Effector memory CD8-positive, alpha-beta T cell (primary cell): ENCODE data around the gene SERTAD4.
A peak's percentile ranks its signal among the peaks of the same experiment; 100 is the strongest.
"Not testable (repeated sequence)": the region's sequence is repeated elsewhere in the genome, so short reads cannot be mapped to it uniquely, and the experiment has no call there.

Experiments
- ATAC-seq: fragments of 150-1000 bp; cut with Tn5 transposase; replicated peaks from 2 replicates; pipeline ENCODE4 v1.10.0; 2021; ENCODE audit warnings: mild to moderate bottlenecking, moderate library complexity
- DNase-seq, 3 experiments: peaks; one replicate each; pipeline ENCODE4 v3.0.0; 2021
- H3K27ac Mint-ChIP-seq, 2 donors: one replicate each; pipeline ENCODE4 v1.8.0; 2022; ENCODE audit warnings: mild to moderate bottlenecking in 2 of 2, mixed read lengths in 2 of 2, moderate library complexity in 2 of 2
- H3K27me3 Mint-ChIP-seq, 2 donors: one replicate each; pipeline ENCODE4 v1.8.0; 2022; ENCODE audit warnings: mixed read lengths in 2 of 2
- H3K36me3 Mint-ChIP-seq: one replicate; pipeline ENCODE4 v1.8.0; 2022; ENCODE audit warnings: mild to moderate bottlenecking, moderate library complexity, mixed read lengths; ENCODE audit not compliant: insufficient read depth
- H3K4me1 Mint-ChIP-seq, 2 donors: one replicate each; pipeline ENCODE4 v1.8.0; 2022; ENCODE audit warnings: low read depth in 2 of 2, mixed read lengths in 2 of 2
- H3K4me3 Mint-ChIP-seq, 2 donors: one replicate each; pipeline ENCODE4 v1.8.0; 2022; ENCODE audit warnings: mild to moderate bottlenecking in 2 of 2, mixed read lengths in 2 of 2, moderate library complexity in 2 of 2
- H3K9me3 Mint-ChIP-seq, 2 donors: one replicate each; pipeline ENCODE4 v1.8.0; 2022; ENCODE audit warnings: mixed read lengths in 2 of 2
- total RNA-seq, 9 experiments: gene quantifications; one replicate each; lab custom pipeline; 2026; lab: John Stamatoyannopoulos, UW

Gene SERTAD4
- total RNA-seq: 0 to 0.72 (median 0.06) reads per million in 9 experiments

DNA sequence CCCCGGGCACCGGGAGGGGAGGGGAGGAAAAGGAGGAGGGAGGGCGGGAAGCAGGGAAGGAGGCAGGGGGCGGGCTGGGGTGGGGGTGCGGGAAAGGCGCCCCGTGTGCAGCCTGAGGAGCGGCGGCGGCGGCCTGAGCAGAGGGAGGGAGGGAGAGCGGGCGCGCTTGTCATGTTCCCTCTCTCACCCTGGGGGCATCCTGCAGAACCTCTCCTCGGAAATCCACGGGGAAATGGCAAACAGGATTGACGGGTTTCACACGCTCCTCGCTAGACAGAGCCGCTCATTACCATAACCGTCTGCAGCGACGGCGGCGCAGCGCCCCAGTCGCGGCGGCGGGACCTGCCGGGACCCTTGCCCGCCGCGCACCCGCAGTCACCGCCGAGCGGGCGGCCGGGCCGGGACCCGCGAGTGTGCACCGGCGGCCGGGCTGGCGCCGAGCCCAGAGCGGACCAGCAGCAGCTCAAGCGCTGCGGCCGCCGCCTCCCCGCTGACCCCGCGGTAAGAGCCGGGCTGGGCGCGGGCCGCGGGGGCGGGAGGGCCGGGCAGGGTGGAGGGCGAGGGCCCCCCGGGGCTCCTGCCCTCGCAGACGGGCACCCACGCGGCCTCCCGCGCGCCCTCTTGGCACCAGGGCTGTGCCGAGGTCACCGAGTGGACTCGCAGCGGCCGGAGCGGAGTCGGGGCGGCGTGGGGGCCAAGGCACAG is at the start of gene SERTAD4:
TSS of gene SERTAD4 (plus strand) at position 286 of the 705 bp plus-strand sequence. CDS start 5,165 bp downstream, outside the sequence.
- H3K4me3 Mint-ChIP-seq: peak within 1 kb of the TSS; percentile 69 to 74
- H3K36me3 Mint-ChIP-seq: no peaks in the 10 kb centered on the region
- DNase-seq (no peak), ATAC-seq (peak; percentile 10)
- no peak within 1 kb of the TSS for H3K27ac Mint-ChIP-seq
- peaks cover 48 to 54% of the 10 kb centered on the region in 2 donors for H3K27me3 Mint-ChIP-seq
- peaks cover 10% of the 10 kb centered on the region in 2 donors for H3K4me1 Mint-ChIP-seq
- H3K9me3 Mint-ChIP-seq: no peaks in the 10 kb centered on the region

GRCh38 chr1:210185063-210185462 is 47.5 kb upstream of the SERTAD4 start:
- Mint-ChIP-seq H3K4me1 (no peaks in the 10 kb centered on the region), H3K27me3 (peaks cover 18 to 28% of the 10 kb centered on the region in 2 donors), H3K9me3 (no peaks in the 10 kb centered on the region)

GRCh38 chr1:210187849-210188606 is 44.6 kb upstream of the SERTAD4 start:
- not testable (repeated sequence) for ATAC-seq, H3K27ac Mint-ChIP-seq, DNase-seq, H3K4me3 Mint-ChIP-seq, H3K9me3 Mint-ChIP-seq, H3K27me3 Mint-ChIP-seq, H3K4me1 Mint-ChIP-seq, H3K36me3 Mint-ChIP-seq

More at GRCh38 chr1:210185063-210185462, 47.5 kb upstream of the SERTAD4 start:
- Mint-ChIP-seq H3K27ac (no peak overlapping the region), H3K36me3 (no peaks in the 10 kb centered on the region), H3K4me3 (no peak overlapping the region)
- no peak for DNase-seq
- no peak for ATAC-seq

- no peak for DNase-seq
- H3K4me3 Mint-ChIP-seq: no peak overlapping the region
Measured at GRCh38 chr1:210189426-210189825, 43.2 kb upstream of the SERTAD4 start.

GRCh38 chr1:210195635-210196160 is 36.9 kb upstream of the SERTAD4 start:
- Mint-ChIP-seq H3K4me1 (no peaks in the 10 kb centered on the region), H3K27me3 (peaks cover 3 to 10% of the 10 kb centered on the region in 2 donors), H3K4me3 (no peak overlapping the region), H3K36me3 (no peaks in the 10 kb centered on the region), H3K27ac (no peak overlapping the region), H3K9me3 (no peaks in the 10 kb centered on the region)
- DNase-seq (no peak), ATAC-seq (no peak)

More at GRCh38 chr1:210189426-210189825, 43.2 kb upstream of the SERTAD4 start:
- Mint-ChIP-seq H3K27ac (no peak overlapping the region), H3K27me3 (no peaks in the 10 kb centered on the region), H3K4me1 (no peaks in the 10 kb centered on the region), H3K36me3 (no peaks in the 10 kb centered on the region), H3K9me3 (no peaks in the 10 kb centered on the region)
- ATAC-seq: no peak

GRCh38 chr1:210196266-210196665 is 36.3 kb upstream of the SERTAD4 start:
- not testable (repeated sequence) for ATAC-seq, DNase-seq, H3K4me1 Mint-ChIP-seq, H3K36me3 Mint-ChIP-seq, H3K9me3 Mint-ChIP-seq, H3K4me3 Mint-ChIP-seq, H3K27ac Mint-ChIP-seq
- H3K27me3 Mint-ChIP-seq: peaks cover 9 to 15% of the 10 kb centered on the region in 2 donors

DNA sequence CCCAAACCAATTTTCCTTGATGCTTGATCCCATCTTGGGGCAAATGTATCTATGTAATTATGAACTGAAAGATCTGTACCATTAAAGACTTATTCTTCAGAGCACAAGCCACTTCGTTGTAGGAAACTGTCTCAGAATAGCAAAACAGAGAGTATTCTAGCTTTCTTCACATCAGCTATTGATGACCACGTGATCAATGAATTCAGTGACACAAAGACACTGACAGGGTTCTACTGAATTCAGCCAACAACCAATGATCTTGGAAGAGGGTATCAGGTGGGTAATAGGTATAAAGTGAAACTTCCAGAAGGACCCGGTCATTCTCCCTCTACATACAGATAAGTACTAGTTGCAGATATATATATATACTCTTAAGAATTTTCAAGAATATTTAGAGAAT is 33.8 kb upstream of the SERTAD4 start:
- H3K27me3 Mint-ChIP-seq: peaks cover 15 to 16% of the 10 kb centered on the region in 2 donors
- DNase-seq: no peak
- no peak for ATAC-seq
- H3K27ac Mint-ChIP-seq: no peak overlapping the region
- no peaks in the 10 kb centered on the region for H3K4me1 Mint-ChIP-seq
- H3K9me3 Mint-ChIP-seq: no peaks in the 10 kb centered on the region
- no peak overlapping the region for H3K4me3 Mint-ChIP-seq
- H3K36me3 Mint-ChIP-seq: no peaks in the 10 kb centered on the region

- H3K27ac Mint-ChIP-seq: no peak overlapping the region
- no peaks in the 10 kb centered on the region for H3K4me1 Mint-ChIP-seq
- no peak for DNase-seq
- no peak for ATAC-seq
- H3K27me3 Mint-ChIP-seq: peaks cover 15 to 20% of the 10 kb centered on the region in 2 donors
- H3K9me3 Mint-ChIP-seq: no peaks in the 10 kb centered on the region
- H3K36me3 Mint-ChIP-seq: no peaks in the 10 kb centered on the region
- no peak overlapping the region for H3K4me3 Mint-ChIP-seq
Measured at GRCh38 chr1:210200124-210200736, 32.4 kb upstream of the SERTAD4 start.

GRCh38 chr1:210201681-210202080 is 30.9 kb upstream of the SERTAD4 start:
- peaks cover 20 to 30% of the 10 kb centered on the region in 2 donors for H3K27me3 Mint-ChIP-seq
- H3K4me1 Mint-ChIP-seq: no peaks in the 10 kb centered on the region
- no peak for ATAC-seq
- H3K27ac Mint-ChIP-seq: no peak overlapping the region
- no peaks in the 10 kb centered on the region for H3K9me3 Mint-ChIP-seq
- no peak overlapping the region for H3K4me3 Mint-ChIP-seq
- DNase-seq: no peak
- H3K36me3 Mint-ChIP-seq: no peaks in the 10 kb centered on the region

DNA sequence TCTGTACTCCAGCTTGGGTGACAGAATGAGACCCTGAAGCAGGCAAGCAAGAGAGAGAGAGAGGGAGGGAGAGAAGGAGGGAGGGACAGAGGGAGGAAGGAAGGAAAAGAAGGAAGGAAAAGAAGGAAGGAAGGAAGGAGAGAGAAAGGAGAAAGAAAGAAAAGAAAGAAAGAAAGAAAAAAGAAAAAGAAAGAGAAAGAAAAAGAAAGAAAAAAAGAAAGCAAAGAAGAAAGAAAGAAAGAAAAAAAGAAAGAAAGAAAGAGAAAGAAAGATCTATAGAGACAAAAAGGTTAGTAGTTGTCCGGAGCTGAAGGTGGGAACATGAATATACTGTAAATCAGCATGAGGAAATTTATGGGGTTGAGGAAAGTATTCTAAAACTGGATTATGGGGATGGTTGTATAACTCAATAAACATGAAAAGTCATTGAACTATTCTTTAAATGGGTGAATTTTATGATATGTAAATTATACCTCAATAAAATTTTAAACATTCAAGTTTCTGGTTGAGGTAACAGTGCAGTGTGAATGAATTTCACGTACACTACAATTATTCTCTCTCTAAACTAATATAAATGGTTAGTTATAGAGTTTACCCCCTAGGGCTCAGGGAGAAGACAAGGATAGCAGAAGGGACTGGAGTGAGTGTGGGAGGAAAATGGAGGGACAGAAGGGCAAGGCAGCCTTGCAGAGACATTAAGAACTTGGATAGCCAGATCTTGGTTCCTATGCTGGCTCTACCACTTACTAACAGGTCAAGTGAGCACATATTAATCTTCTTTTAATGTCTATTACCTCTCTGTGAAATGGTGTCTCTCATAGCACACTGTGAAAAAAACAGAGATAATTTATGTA is 24.8 kb upstream of the SERTAD4 start:
- Mint-ChIP-seq H3K27me3 (peaks cover 50 to 59% of the 10 kb centered on the region in 2 donors), H3K4me3 (no peak overlapping the region), H3K9me3 (no peaks in the 10 kb centered on the region), H3K36me3 (no peaks in the 10 kb centered on the region), H3K4me1 (no peaks in the 10 kb centered on the region), H3K27ac (no peak overlapping the region)
- DNase-seq: no peak
- no peak for ATAC-seq

DNA sequence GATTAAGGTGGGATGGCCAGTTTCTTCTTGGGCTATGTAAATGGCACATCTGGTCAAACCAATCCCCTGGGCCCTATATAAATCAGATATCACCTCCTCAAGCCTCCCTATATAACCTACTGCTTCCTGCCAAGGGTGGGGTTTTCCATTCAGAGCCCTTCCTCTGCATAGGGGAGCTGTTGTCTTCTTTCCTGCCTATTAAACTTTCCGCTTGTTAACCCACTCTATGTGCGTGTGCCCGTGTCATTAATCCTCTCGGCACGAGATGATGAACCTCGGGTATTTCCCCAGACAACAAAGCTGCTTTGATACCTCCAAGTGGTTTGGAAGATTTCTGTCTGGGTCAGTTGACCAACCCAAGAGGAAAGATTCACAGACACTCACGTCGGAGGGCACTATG is 19.3 kb upstream of the SERTAD4 start:
- H3K27me3 Mint-ChIP-seq: peaks cover 54 to 65% of the 10 kb centered on the region in 2 donors

DNA sequence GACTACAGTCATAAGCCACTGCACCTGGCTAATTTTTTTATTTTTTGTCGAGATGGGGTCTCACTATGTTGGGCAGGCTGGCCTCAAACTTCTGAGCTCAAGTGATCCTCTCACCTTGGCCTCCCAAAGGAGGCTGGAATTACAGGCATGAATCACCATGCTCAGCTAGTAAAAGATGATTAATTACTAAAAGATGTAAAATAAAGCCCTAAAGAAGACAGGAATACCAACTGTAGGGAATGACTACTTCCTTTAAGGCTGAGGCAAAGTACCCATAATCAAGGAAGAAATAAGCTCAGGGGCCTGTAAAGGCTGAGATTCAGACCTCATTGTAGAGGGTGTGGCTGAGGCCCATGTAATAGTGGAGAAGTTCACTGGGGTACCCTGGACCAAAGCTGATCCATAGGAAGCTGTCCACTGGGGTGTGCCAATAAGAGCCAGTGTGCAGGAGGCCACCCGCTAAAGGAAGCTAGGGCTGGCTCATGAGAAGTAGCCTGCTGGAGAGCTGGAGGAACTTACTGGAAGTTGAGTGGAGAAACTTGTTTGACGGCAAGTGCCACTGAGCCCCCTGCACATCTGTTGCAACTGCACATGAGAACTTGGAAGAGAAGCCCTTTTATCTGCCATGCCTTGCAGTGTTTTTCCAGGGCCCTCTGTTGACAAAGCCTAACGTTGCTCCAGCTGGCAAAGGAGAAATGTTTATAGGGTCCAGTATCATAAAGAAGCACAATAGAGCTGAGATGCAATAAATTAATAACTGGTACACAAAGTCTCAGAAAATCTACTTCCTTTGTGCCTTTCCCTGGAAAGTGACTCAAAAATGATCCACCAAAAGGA is 17.8 kb upstream of the SERTAD4 start:
- DNase-seq: no peak

More for the DNA sequence above, 19.3 kb upstream of the SERTAD4 start:
- no peaks in the 10 kb centered on the region for H3K4me1 Mint-ChIP-seq
- H3K36me3 Mint-ChIP-seq: no peaks in the 10 kb centered on the region
- no peak overlapping the region for H3K4me3 Mint-ChIP-seq
- no peaks in the 10 kb centered on the region for H3K9me3 Mint-ChIP-seq
- ATAC-seq (no peak), DNase-seq (no peak)
- H3K27ac Mint-ChIP-seq: no peak overlapping the region

More for the DNA sequence above, 17.8 kb upstream of the SERTAD4 start:
- H3K4me1 Mint-ChIP-seq: no peaks in the 10 kb centered on the region
- no peaks in the 10 kb centered on the region for H3K36me3 Mint-ChIP-seq
- H3K4me3 Mint-ChIP-seq: no peak overlapping the region
- ATAC-seq: no peak
- no peak overlapping the region for H3K27ac Mint-ChIP-seq
- H3K27me3 Mint-ChIP-seq: peaks cover 41 to 59% of the 10 kb centered on the region in 2 donors
- no peaks in the 10 kb centered on the region for H3K9me3 Mint-ChIP-seq
